Measurements from ENCODE around the gene TSSK3. TPM values are rescaled to one million over a fixed set of nuclear protein-coding genes. Genes with fewer than 3 reads are reported as not detected.

The TSSK3 gene
- total RNA-seq, 2 donors from 2014 or later = 1.8 to 12.2 TPM

- peaks cover 16% of the 10 kb centered on the region for H3K4me1 ChIP-seq
- H3K9me3 ChIP-seq = no peaks in the 10 kb centered on the region
- intact Hi-C loops (cut with DNase I) = no loop called here
- DNase-seq (peak; percentile 51 to 67 (median 54)), ATAC-seq (peak; percentile 68)
- H3K27me3 ChIP-seq = no peaks in the 10 kb centered on the region
- 0 to 1% methylated on average over 7 to 81 of the region's 91 CpGs for WGBS, 2 donors
- peaks cover 0 to 10% of the 10 kb centered on the region in 2 donors for H3K36me3 ChIP-seq (replicated peaks in 1 of 2; ENCODE audit: insufficient read depth in 1 of 2, low read depth in 2 of 2)
- peak overlapping the region in 3 of 4 donors; percentile 37 to 55 (median 42) for H3K27ac ChIP-seq
- TF ChIP-seq POLR2A (IDR thresholded peaks at IDR 0.05) (peak; percentile 17 to 29 (median 23)), CTCF (IDR thresholded peaks at IDR 0.05) (peak in 5 of 7 experiments; percentile 12 to 44 (median 29))
- H3K4me3 ChIP-seq = no peak overlapping the region
These were observed 465 bp upstream of the TSSK3 start for GRCh38 chr1:32361674-32362473.

DNA sequence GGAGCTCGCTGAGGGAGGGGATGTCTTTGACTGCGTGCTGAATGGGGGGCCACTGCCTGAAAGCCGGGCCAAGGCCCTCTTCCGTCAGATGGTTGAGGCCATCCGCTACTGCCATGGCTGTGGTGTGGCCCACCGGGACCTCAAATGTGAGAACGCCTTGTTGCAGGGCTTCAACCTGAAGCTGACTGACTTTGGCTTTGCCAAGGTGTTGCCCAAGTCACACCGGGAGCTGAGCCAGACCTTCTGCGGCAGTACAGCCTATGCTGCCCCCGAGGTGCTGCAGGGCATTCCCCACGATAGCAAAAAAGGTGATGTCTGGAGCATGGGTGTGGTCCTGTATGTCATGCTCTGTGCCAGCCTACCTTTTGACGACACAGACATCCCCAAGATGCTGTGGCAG, 1.4 kb downstream of the TSSK3 start:
- ATAC-seq (no peak), DNase-seq (peak in 1 of 4 donors; percentile 26)
- Histone ChIP-seq H3K27me3 (no peaks in the 10 kb centered on the region), H3K36me3 (replicated peaks in 1 of 2; ENCODE audit: insufficient read depth in 1 of 2, low read depth in 2 of 2) (peaks cover 0 to 15% of the 10 kb centered on the region in 2 donors), H3K4me1 (peaks cover 16% of the 10 kb centered on the region), H3K9me3 (no peaks in the 10 kb centered on the region), H3K4me3 (no peak overlapping the region), H3K27ac (no peak overlapping the region)
- no peak for TF ChIP-seq CTCF (IDR thresholded peaks at IDR 0.05)
- no peak for TF ChIP-seq POLR2A (IDR thresholded peaks at IDR 0.05)
- intact Hi-C loops (cut with DNase I) = no loop called here
- WGBS, 2 donors = 88 to 90% methylated on average over 2 to 12 of the region's 12 CpGs

DNA sequence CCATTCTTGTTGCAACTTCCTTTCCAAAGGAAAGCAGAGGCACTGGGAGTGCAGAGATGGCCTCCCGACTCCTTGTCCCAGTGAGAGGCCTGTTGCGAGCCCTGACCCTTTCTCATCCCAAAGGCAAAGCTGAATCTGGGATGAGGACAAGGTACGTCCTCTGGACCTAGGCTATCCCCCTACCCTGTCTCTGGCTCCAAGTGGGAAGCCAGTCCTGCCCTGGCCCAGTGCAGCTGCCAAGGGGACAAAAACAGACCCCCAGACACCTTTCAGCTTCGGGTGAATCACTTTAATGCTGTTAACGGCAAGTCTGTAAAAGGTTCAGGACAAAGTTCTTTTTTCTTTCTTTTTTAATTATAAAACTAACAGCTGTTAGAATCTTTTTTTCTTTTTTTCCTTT, 2.5 kb downstream of the TSSK3 start:
- WGBS, 2 donors = 84 to 86% methylated on average over 5 of the region's 5 CpGs
- intact Hi-C loops (cut with DNase I) = no loop called here
- Histone ChIP-seq H3K4me3 (no peak overlapping the region), H3K9me3 (no peaks in the 10 kb centered on the region), H3K27me3 (no peaks in the 10 kb centered on the region), H3K36me3 (replicated peaks in 1 of 2; ENCODE audit: insufficient read depth in 1 of 2, low read depth in 2 of 2) (peaks cover 0 to 22% of the 10 kb centered on the region in 2 donors), H3K4me1 (peaks cover 16% of the 10 kb centered on the region), H3K27ac (no peak overlapping the region)
- DNase-seq (no peak), ATAC-seq (no peak)
- no peak for TF ChIP-seq POLR2A (IDR thresholded peaks at IDR 0.05)

- peaks cover 16% of the 10 kb centered on the region for H3K4me1 ChIP-seq
- no peaks in the 10 kb centered on the region for H3K27me3 ChIP-seq
- peaks cover 0 to 23% of the 10 kb centered on the region in 2 donors for H3K36me3 ChIP-seq (replicated peaks in 1 of 2; ENCODE audit: insufficient read depth in 1 of 2, low read depth in 2 of 2)
- ATAC-seq = no peak
- intact Hi-C loops (cut with DNase I) = no loop called here
- no peak overlapping the region for H3K4me3 ChIP-seq
- WGBS, 2 donors = 77 to 83% methylated on average over 2 to 6 of the region's 6 CpGs
- no peak overlapping the region for H3K27ac ChIP-seq
- no peaks in the 10 kb centered on the region for H3K9me3 ChIP-seq
- TF ChIP-seq POLR2A (IDR thresholded peaks at IDR 0.05) = no peak
- TF ChIP-seq CTCF (IDR thresholded peaks at IDR 0.05) = no peak
- no peak for DNase-seq
These were observed 3.1 kb downstream of the TSSK3 start for GRCh38 chr1:32365445-32365844.

GRCh38 chr1:32367912-32368635, 5.7 kb downstream of the TSSK3 start:
- no peaks in the 10 kb centered on the region for H3K27me3 ChIP-seq
- H3K4me3 ChIP-seq = no peak overlapping the region
- peaks cover 4 to 33% of the 10 kb centered on the region in 2 donors for H3K36me3 ChIP-seq (replicated peaks in 1 of 2; ENCODE audit: insufficient read depth in 1 of 2, low read depth in 2 of 2)
- H3K27ac ChIP-seq = no peak overlapping the region
- ATAC-seq = no peak
- WGBS, 2 donors = 94 to 100% methylated on average over 7 of the region's 7 CpGs
- intact Hi-C loops (cut with DNase I) = no loop called here
- TF ChIP-seq CTCF (IDR thresholded peaks at IDR 0.05) (no peak), POLR2A (IDR thresholded peaks at IDR 0.05) (no peak)
- DNase-seq = no peak
- no peaks in the 10 kb centered on the region for H3K4me1 ChIP-seq
- H3K9me3 ChIP-seq = no peaks in the 10 kb centered on the region
